Endothelial cell of coronary artery (primary cell): ENCODE results near the gene KANK2. TPM values are rescaled to one million over a fixed set of nuclear protein-coding genes. Genes with fewer than 3 reads are reported as not detected.

Experiments
- total RNA-seq: library from RNA; depleted of rRNA; stranded (reverse); fragments of >200 nt; gene quantifications from 2 replicates; pipeline ENCODE4 v1.2.3, GENCODE V29; 2014

KANK2 gene
- total RNA-seq: 43.2 and 105 TPM in 2 replicates

GRCh38 chr19:11197291-11198174 lies at the start of gene KANK2:
Gene KANK2, minus strand, starts transcription at chr19:11197545. Its CDS starts 3,034 bp downstream, at chr19:11194511.

GRCh38 chr19:11239377-11240000 lies 42.1 kb upstream of the KANK2 start, which contains the start of gene ANGPTL8:
Gene ANGPTL8, plus strand, starts transcription at chr19:11239619. Its CDS starts 19 bp downstream, at chr19:11239638.

GRCh38 chr19:11155373-11156120 lies 41.8 kb downstream of the KANK2 start, which contains the start of gene SPC24:
Gene SPC24, minus strand, starts transcription at chr19:11155782. Its CDS starts 6 bp downstream, at chr19:11155776.

Other genes starting within 250 kb of the KANK2 start
- gene SMARCA4, start 236.5 kb downstream of the KANK2 start, total RNA-seq: 91.1 and 95.7 TPM in 2 replicates
- 49.6 and 58.1 TPM in 2 replicates for gene LDLR, start 108.1 kb downstream of the KANK2 start, total RNA-seq
- 37.4 and 77.4 TPM in 2 replicates for gene SPC24, start 41.8 kb downstream of the KANK2 start, total RNA-seq
- not detected in 2 replicates for gene ANGPTL8, start 42.1 kb upstream of the KANK2 start, total RNA-seq
- gene DOCK6, start 65.0 kb upstream of the KANK2 start, total RNA-seq: 46.7 and 86.6 TPM in 2 replicates
- gene TSPAN16, start 98.6 kb upstream of the KANK2 start, total RNA-seq: not detected in 2 replicates
- 35.7 and 42.8 TPM in 2 replicates for gene RAB3D, start 142.1 kb upstream of the KANK2 start, total RNA-seq
- gene TMEM205, start 148.7 kb upstream of the KANK2 start, total RNA-seq: 54.2 and 67.8 TPM in 2 replicates
- gene CCDC159, start 149.0 kb upstream of the KANK2 start, total RNA-seq: 8.3 and 11.1 TPM in 2 replicates
- 6.7 and 8.4 TPM in 2 replicates for gene PLPPR2, start 157.9 kb upstream of the KANK2 start, total RNA-seq
- gene SWSAP1, start 177.1 kb upstream of the KANK2 start, total RNA-seq: 0.56 and 0.72 TPM in 2 replicates
- 6.3 and 6.7 TPM in 2 replicates for gene EPOR, start 186.8 kb upstream of the KANK2 start, total RNA-seq
- 0.27 and 1.5 TPM in 2 replicates for gene RGL3, start 221.8 kb upstream of the KANK2 start, total RNA-seq
- 0.09 and 0.28 TPM in 2 replicates for gene ODAD3, start 237.6 kb upstream of the KANK2 start, total RNA-seq
- 109 and 151 TPM in 2 replicates for gene PRKCSH, start 238.1 kb upstream of the KANK2 start, total RNA-seq